Measurements from ENCODE around the gene SLC22A25. TPM values are rescaled to one million over a fixed set of nuclear protein-coding genes. Genes with fewer than 3 reads are reported as not detected.

The SLC22A25 gene
- total and polyA plus RNA-seq, 10 of the 15 experiments (the other 5 are each of a cell fraction or from before 2014, with no cell fraction given): not detected

- Histone ChIP-seq H3K4me1 (ENCODE audit: control insufficient read depth, insufficient read depth, low read length) (no peaks in the 10 kb centered on the region), H4K20me1 (ENCODE audit: control insufficient read depth, insufficient read depth) (no peaks in the 10 kb centered on the region), H3K4me3 (no peak overlapping the region), H2AFZ (ENCODE audit: control insufficient read depth, low read depth, low read length) (no peak overlapping the region), H3K36me3 (ENCODE audit: control insufficient read depth in 2 of 2, insufficient read depth in 2 of 2, low read length in 1 of 2) (no peaks in the 10 kb centered on the region), H3K4me2 (ENCODE audit: control insufficient read depth, insufficient read depth) (no peak overlapping the region), H3K27me3 (replicated peaks in 1 of 2; ENCODE audit: control insufficient read depth in 2 of 2, insufficient read depth in 2 of 2, low read length in 1 of 2) (no peaks in the 10 kb centered on the region), H3K9me3 (replicated peaks; ENCODE audit: control insufficient read depth, insufficient read depth, low read length) (no peaks in the 10 kb centered on the region), H3K27ac (ENCODE audit: control insufficient read depth, insufficient read depth) (no peak overlapping the region), H3K9ac (ENCODE audit: control insufficient read depth, insufficient read depth, low read length) (no peak overlapping the region), H3K79me2 (ENCODE audit: control insufficient read depth, insufficient read depth, low read length) (no peaks in the 10 kb centered on the region)
- TF ChIP-seq NFIC (IDR thresholded peaks at IDR 0.05; ENCODE audit: low read depth, low read length): no peak
- no peak for TF ChIP-seq MTA2 (IDR thresholded peaks at IDR 0.05; ENCODE audit: low read depth)
- TF ChIP-seq HDAC2 (IDR thresholded peaks at IDR 0.05): no peak
- TF ChIP-seq FOS (IDR thresholded peaks at IDR 0.05; ENCODE audit: borderline replicate concordance, extremely low read depth, insufficient read length): no peak
- TF ChIP-seq ATF7 (IDR thresholded peaks at IDR 0.05; ENCODE audit: low read depth): no peak
- TF ChIP-seq ESRRA (IDR thresholded peaks at IDR 0.05; ENCODE audit: low read length): no peak
- TF ChIP-seq MYC (IDR thresholded peaks at IDR 0.05; ENCODE audit: insufficient read depth, insufficient read length, insufficient replicate concordance, low read length, severe bottlenecking): no peak
- no peak for TF ChIP-seq RAD51 (IDR thresholded peaks at IDR 0.05)
- WGBS (ENCODE audit: insufficient coverage, insufficient replicate concordance, low lambda C conversion rate, missing lambda C conversion rate): 6% methylated on average over 1 of the region's 1 CpG
- BruUV-seq (replicated peaks): no TSS peak
- ATAC-seq (no peak), DNase-seq (ENCODE audit: low read depth, low spot score) (no peak), FAIRE-seq (no peak)
- ChIA-PET SMC1A (ENCODE audit: uncharacterized antibody, unreplicated experiment) (interaction anchor here (1.4 kb wide), 1 partner anchor 13 kb away, joined by 3 read pairs; no protein-coding TSS in a partner anchor), CTCF (no interaction called here), POLR2A (no interaction called here), RAD21 (ENCODE audit: unreplicated experiment) (no interaction called here)
- intact Hi-C loops (cut with micrococcal nuclease; ENCODE audit: unreplicated experiment): no loop called here
- in situ Hi-C loops (cut with MboI): no loop called here
Observed at GRCh38 chr11:63229815-63230214, 13.6 kb downstream of the SLC22A25 start.

GRCh38 chr11:63227521-63228107 is 15.8 kb downstream of the SLC22A25 start:
- DNase-seq (ENCODE audit: low read depth, low spot score) (no peak), ATAC-seq (no peak), FAIRE-seq (no peak)
- Histone ChIP-seq H3K27me3 (replicated peaks in 1 of 2; ENCODE audit: control insufficient read depth in 2 of 2, insufficient read depth in 2 of 2, low read length in 1 of 2) (no peaks in the 10 kb centered on the region), H3K4me1 (ENCODE audit: control insufficient read depth, insufficient read depth, low read length) (no peaks in the 10 kb centered on the region), H3K36me3 (ENCODE audit: control insufficient read depth in 2 of 2, insufficient read depth in 2 of 2, low read length in 1 of 2) (no peaks in the 10 kb centered on the region), H3K4me3 (no peak overlapping the region), H3K4me2 (ENCODE audit: control insufficient read depth, insufficient read depth) (no peak overlapping the region), H3K79me2 (ENCODE audit: control insufficient read depth, insufficient read depth, low read length) (no peaks in the 10 kb centered on the region), H2AFZ (ENCODE audit: control insufficient read depth, low read depth, low read length) (no peak overlapping the region), H3K9me3 (replicated peaks; ENCODE audit: control insufficient read depth, insufficient read depth, low read length) (no peaks in the 10 kb centered on the region), H3K27ac (ENCODE audit: control insufficient read depth, insufficient read depth) (no peak overlapping the region), H3K9ac (ENCODE audit: control insufficient read depth, insufficient read depth, low read length) (no peak overlapping the region), H4K20me1 (ENCODE audit: control insufficient read depth, insufficient read depth) (no peaks in the 10 kb centered on the region)
- RAD21 ChIA-PET (ENCODE audit: unreplicated experiment): no interaction called here
- BruUV-seq (replicated peaks): no TSS peak
- WGBS (ENCODE audit: insufficient coverage, insufficient replicate concordance, low lambda C conversion rate, missing lambda C conversion rate): 4% methylated on average over 2 of the region's 2 CpGs
- POLR2A ChIA-PET: no interaction called here
- SMC1A ChIA-PET (ENCODE audit: uncharacterized antibody, unreplicated experiment): no interaction called here
- in situ Hi-C loops (cut with MboI): no loop called here
- CTCF ChIA-PET: no interaction called here
- intact Hi-C loops (cut with micrococcal nuclease; ENCODE audit: unreplicated experiment): no loop called here
- TF ChIP-seq ZNF622 (IDR thresholded peaks at IDR 0.05): no peak
- TF ChIP-seq FOS (IDR thresholded peaks at IDR 0.05; ENCODE audit: borderline replicate concordance, extremely low read depth, insufficient read length): no peak
- TF ChIP-seq NRF1 (conservative IDR thresholded peaks at IDR 0.05; ENCODE audit: low read depth, low read length): no peak
- TF ChIP-seq RUNX3 (IDR thresholded peaks at IDR 0.05; ENCODE audit: low read length): no peak
- no peak for TF ChIP-seq IKZF2 (IDR thresholded peaks at IDR 0.05)
- TF ChIP-seq SIX5 (IDR thresholded peaks at IDR 0.05; ENCODE audit: low read depth, low read length, severe bottlenecking): no peak
- no peak for TF ChIP-seq CHD2 (IDR thresholded peaks at IDR 0.05; ENCODE audit: borderline replicate concordance, low read depth, low read length)
- no peak for TF ChIP-seq STAT1 (conservative IDR thresholded peaks at IDR 0.05)
- TF ChIP-seq ZBTB11 (CRISPR knock-in tag; IDR thresholded peaks at IDR 0.05): no peak
- TF ChIP-seq ATF7 (IDR thresholded peaks at IDR 0.05; ENCODE audit: low read depth): no peak
- no peak for TF ChIP-seq KLF5 (IDR thresholded peaks at IDR 0.05; ENCODE audit: partially characterized antibody)

All from GM12878 (cell line).